LNCAP (cell line): ENCODE measurements around the gene TEKT2.

ENCODE experiments used
- TF ChIP-seq, protein P1 (sequence below): fragments of 450-650 bp; IDR thresholded peaks from 2 replicates; pipeline ENCODE4 v1.5.1; 2017; ENCODE audit warnings: mild to moderate bottlenecking

Gene TEKT2

DNA sequence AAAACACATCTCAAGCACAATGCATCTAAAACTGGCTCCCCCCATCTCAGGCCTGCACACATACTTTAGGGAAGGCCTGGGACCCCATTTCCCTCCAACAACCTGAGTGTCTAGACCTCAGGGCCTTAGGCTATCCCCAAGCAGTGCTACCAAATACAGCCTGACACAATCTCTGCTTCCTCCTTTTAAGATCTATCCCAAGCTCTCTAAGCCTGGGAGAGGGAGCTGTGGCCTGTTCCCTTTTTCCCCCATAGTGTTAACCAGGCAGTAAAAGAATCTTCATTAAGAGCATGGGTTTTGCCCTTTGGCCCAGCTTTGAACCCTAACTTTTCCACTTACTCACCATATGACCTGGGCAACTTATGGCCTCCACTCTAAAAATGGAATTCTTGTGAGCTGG lies 51.9 kb downstream of the TEKT2 start:
- TF ChIP-seq, protein P1, sequence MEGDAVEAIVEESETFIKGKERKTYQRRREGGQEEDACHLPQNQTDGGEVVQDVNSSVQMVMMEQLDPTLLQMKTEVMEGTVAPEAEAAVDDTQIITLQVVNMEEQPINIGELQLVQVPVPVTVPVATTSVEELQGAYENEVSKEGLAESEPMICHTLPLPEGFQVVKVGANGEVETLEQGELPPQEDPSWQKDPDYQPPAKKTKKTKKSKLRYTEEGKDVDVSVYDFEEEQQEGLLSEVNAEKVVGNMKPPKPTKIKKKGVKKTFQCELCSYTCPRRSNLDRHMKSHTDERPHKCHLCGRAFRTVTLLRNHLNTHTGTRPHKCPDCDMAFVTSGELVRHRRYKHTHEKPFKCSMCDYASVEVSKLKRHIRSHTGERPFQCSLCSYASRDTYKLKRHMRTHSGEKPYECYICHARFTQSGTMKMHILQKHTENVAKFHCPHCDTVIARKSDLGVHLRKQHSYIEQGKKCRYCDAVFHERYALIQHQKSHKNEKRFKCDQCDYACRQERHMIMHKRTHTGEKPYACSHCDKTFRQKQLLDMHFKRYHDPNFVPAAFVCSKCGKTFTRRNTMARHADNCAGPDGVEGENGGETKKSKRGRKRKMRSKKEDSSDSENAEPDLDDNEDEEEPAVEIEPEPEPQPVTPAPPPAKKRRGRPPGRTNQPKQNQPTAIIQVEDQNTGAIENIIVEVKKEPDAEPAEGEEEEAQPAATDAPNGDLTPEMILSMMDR: no peak

DNA sequence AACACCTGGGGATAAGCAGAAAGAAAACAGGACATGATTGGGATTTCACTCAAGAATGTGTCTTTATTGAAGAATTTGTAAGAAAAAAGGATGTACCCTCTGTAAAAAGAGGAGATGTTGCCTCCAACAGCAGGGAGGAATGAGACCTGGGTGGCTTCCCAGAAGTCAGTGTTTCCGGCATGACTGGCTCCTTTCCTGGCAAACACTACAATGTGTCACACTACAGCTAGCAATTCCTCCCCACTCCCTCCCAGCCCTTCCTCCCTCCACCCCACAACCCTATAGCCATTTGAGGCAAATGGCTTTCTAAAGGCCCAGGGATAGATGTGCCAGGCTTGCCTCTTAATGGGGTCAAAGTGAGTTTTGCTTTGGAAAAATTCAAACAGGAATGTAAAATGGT lies 52.6 kb downstream of the TEKT2 start:
- TF ChIP-seq, protein P1: no peak

DNA sequence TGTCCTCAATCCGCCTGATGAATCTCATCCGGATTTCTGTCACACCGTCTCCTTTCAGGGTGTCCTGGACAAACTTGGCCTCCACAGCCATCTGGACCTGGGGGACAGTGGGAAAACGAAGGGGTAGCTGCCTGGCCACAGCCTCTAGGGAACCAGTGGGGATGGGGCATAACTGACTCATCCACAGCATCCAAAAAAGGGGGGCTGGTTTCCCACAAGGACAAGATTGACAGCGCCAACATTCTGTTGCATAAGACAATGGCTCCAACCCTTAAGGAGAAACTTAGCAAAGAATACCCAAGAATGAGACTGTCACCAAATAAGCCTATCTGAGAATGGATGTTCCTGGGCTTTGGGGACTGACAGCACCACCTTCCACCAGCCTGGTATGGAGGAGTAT lies 53.3 kb downstream of the TEKT2 start:
- TF ChIP-seq, protein P1: no peak

DNA sequence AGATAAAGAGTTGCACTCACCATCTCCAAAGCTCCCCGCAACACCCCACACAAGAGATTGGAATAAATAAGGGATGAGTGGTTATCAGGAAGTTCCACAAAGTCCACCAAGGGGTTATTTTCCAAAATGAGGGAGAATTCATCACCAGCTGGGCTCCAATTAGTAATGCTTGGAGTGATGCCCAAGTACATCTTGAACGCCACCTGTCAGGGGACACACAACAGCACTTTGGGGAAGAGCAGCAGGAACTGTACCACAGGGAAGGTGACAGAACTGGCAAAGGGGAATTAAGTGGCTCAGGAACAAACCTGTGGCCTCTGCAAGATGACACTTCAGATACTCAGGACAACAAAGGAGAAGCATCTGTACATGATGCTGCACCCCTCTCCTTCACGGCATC lies 53.9 kb downstream of the TEKT2 start:
- TF ChIP-seq, protein P1: no peak
